ENCODE results near the gene SRSF2. TPM values are rescaled to one million over a fixed set of nuclear protein-coding genes. Genes with fewer than 3 reads are reported as not detected.
"Not testable (repeated sequence)": the region's sequence is repeated elsewhere in the genome, so short reads cannot be mapped to it uniquely, and the experiment has no call there.

SRSF2 gene
- total RNA-seq, 2 experiments from 2014 or later, result 376 to 384 TPM

GRCh38 chr17:76751416-76751993 is 14.4 kb upstream of the SRSF2 start:
- H3K4me3 Mint-ChIP-seq, result peak overlapping the region; percentile 87
- peak overlapping the region; percentile 97 for H3K27ac Mint-ChIP-seq
- no peak for DNase-seq
- no peaks in the 10 kb centered on the region for H3K9me3 Mint-ChIP-seq
- no peaks in the 10 kb centered on the region for H3K27me3 Mint-ChIP-seq
- peaks cover 20% of the 10 kb centered on the region for H3K36me3 Mint-ChIP-seq
- H3K4me1 Mint-ChIP-seq, result peaks cover 24% of the 10 kb centered on the region
- ATAC-seq (ENCODE audit: low read depth), result no peak
- POLR2A ChIA-PET, result interaction anchor here (0.9 to 2.5 kb wide), 5 partner anchors 14 to 24 kb away, joined by 3 to 47 read pairs (median 11); partner anchors contain the start of genes MFSD11 and SRSF2

GRCh38 chr17:76748657-76749056 is 11.5 kb upstream of the SRSF2 start:
- POLR2A ChIA-PET, result interaction anchor here (0.6 to 3.5 kb wide), 3 partner anchors 10 to 979 kb away, joined by 3 to 17 read pairs (median 4); partner anchors contain the start of gene MFSD11
- H3K9me3 Mint-ChIP-seq, result no peaks in the 10 kb centered on the region
- H3K36me3 Mint-ChIP-seq, result peaks cover 27% of the 10 kb centered on the region
- no peak for ATAC-seq (ENCODE audit: low read depth)
- no peak for DNase-seq
- peaks cover 26% of the 10 kb centered on the region for H3K4me1 Mint-ChIP-seq
- H3K27ac Mint-ChIP-seq, result no peak overlapping the region
- H3K27me3 Mint-ChIP-seq, result no peaks in the 10 kb centered on the region
- no peak overlapping the region for H3K4me3 Mint-ChIP-seq

GRCh38 chr17:76747716-76748363 is 10.7 kb upstream of the SRSF2 start:
- H3K4me3 Mint-ChIP-seq, result no peak overlapping the region
- POLR2A ChIA-PET, result interaction anchor here (0.9 to 3.5 kb wide), 3 partner anchors 10 to 19 kb away, joined by 3 to 17 read pairs (median 4); partner anchors contain the start of gene MFSD11
- no peak overlapping the region for H3K27ac Mint-ChIP-seq
- ATAC-seq (ENCODE audit: low read depth), result no peak
- H3K27me3 Mint-ChIP-seq, result no peaks in the 10 kb centered on the region
- no peak for DNase-seq
- H3K9me3 Mint-ChIP-seq, result no peaks in the 10 kb centered on the region
- H3K36me3 Mint-ChIP-seq, result peaks cover 27% of the 10 kb centered on the region
- H3K4me1 Mint-ChIP-seq, result peaks cover 19% of the 10 kb centered on the region

- peaks cover 32% of the 10 kb centered on the region for H3K36me3 Mint-ChIP-seq
- not testable (repeated sequence) for ATAC-seq (ENCODE audit: low read depth)
- POLR2A ChIA-PET, result interaction anchor here (1.1 kb wide), 1 partner anchor 20 kb away, joined by 4 read pairs; the partner anchor contains the start of gene JMJD6
These were observed 8.7 kb upstream of the SRSF2 start for GRCh38 chr17:76745785-76746184.

GRCh38 chr17:76744747-76745146 is 7.6 kb upstream of the SRSF2 start:
- no peak overlapping the region for H3K4me3 Mint-ChIP-seq
- ATAC-seq (ENCODE audit: low read depth), result no peak
- POLR2A ChIA-PET, result no interaction called here

More at GRCh38 chr17:76745785-76746184, 8.7 kb upstream of the SRSF2 start:
- peaks cover 20% of the 10 kb centered on the region for H3K4me1 Mint-ChIP-seq
- DNase-seq, H3K27me3 Mint-ChIP-seq, H3K27ac Mint-ChIP-seq, H3K9me3 Mint-ChIP-seq, H3K4me3 Mint-ChIP-seq: not testable (repeated sequence)

GRCh38 chr17:76742958-76743357 is 5.8 kb upstream of the SRSF2 start:
- Mint-ChIP-seq H3K27ac (no peak overlapping the region), H3K9me3 (no peaks in the 10 kb centered on the region), H3K4me1 (peaks cover 28% of the 10 kb centered on the region), H3K36me3 (peaks cover 19% of the 10 kb centered on the region), H3K27me3 (no peaks in the 10 kb centered on the region), H3K4me3 (no peak overlapping the region)
- DNase-seq (no peak), ATAC-seq (ENCODE audit: low read depth) (no peak)
- POLR2A ChIA-PET, result interaction anchor here (1.2 kb wide), 1 partner anchor 15 kb away, joined by 5 read pairs; no protein-coding TSS in a partner anchor

More at GRCh38 chr17:76744747-76745146, 7.6 kb upstream of the SRSF2 start:
- H3K27me3 Mint-ChIP-seq, result no peaks in the 10 kb centered on the region
- DNase-seq, result no peak
- H3K4me1 Mint-ChIP-seq, result peaks cover 18% of the 10 kb centered on the region
- H3K36me3 Mint-ChIP-seq, result peaks cover 29% of the 10 kb centered on the region
- H3K27ac Mint-ChIP-seq, result no peak overlapping the region
- H3K9me3 Mint-ChIP-seq, result no peaks in the 10 kb centered on the region

GRCh38 chr17:76740329-76741118 is 3.4 kb upstream of the SRSF2 start:
- POLR2A ChIA-PET, result interaction anchor here (0.8 kb wide), 1 partner anchor 27 kb away, joined by 4 read pairs; no protein-coding TSS in a partner anchor
- H3K27me3 Mint-ChIP-seq, result no peaks in the 10 kb centered on the region
- no peaks in the 10 kb centered on the region for H3K9me3 Mint-ChIP-seq
- no peak overlapping the region for H3K4me3 Mint-ChIP-seq
- no peak for ATAC-seq (ENCODE audit: low read depth)
- no peak overlapping the region for H3K27ac Mint-ChIP-seq
- peaks cover 25% of the 10 kb centered on the region for H3K4me1 Mint-ChIP-seq
- peaks cover 21% of the 10 kb centered on the region for H3K36me3 Mint-ChIP-seq
- no peak for DNase-seq

- peaks cover 24% of the 10 kb centered on the region for H3K4me1 Mint-ChIP-seq
- POLR2A ChIA-PET, result interaction anchor here (1.4 to 5.2 kb wide), 4 partner anchors 9 to 26 kb away, joined by 4 to 100 read pairs (median 32); partner anchors contain the start of genes JMJD6 and METTL23
- not testable (repeated sequence) for H3K27ac Mint-ChIP-seq; H3K27me3 Mint-ChIP-seq; ATAC-seq (ENCODE audit: low read depth); DNase-seq; H3K4me3 Mint-ChIP-seq; H3K9me3 Mint-ChIP-seq
- H3K36me3 Mint-ChIP-seq, result peaks cover 24% of the 10 kb centered on the region
These were observed 2.5 kb upstream of the SRSF2 start for GRCh38 chr17:76739568-76740115.

GRCh38 chr17:76738468-76738850 is 1.3 kb upstream of the SRSF2 start:
- peak overlapping the region; percentile 99 for H3K27ac Mint-ChIP-seq
- H3K4me1 Mint-ChIP-seq, result peaks cover 33% of the 10 kb centered on the region
- no peak for ATAC-seq (ENCODE audit: low read depth)
- POLR2A ChIA-PET, result interaction anchor here (0.7 to 5.2 kb wide), 10 partner anchors 11 to 402 kb away, joined by 3 to 100 read pairs (median 12); partner anchors contain the start of genes JMJD6, METTL23 and SEC14L1
- H3K36me3 Mint-ChIP-seq, result peaks cover 34% of the 10 kb centered on the region
- no peaks in the 10 kb centered on the region for H3K27me3 Mint-ChIP-seq
- H3K4me3 Mint-ChIP-seq, result peak overlapping the region; percentile 96
- DNase-seq, result no peak
- no peaks in the 10 kb centered on the region for H3K9me3 Mint-ChIP-seq

GRCh38 chr17:76737676-76738467 is 741 bp upstream of the SRSF2 start, which contains the start of gene MFSD11:
Gene MFSD11 (plus strand): TSS chr17:76738119. CDS start chr17:76738353, 234 bp downstream.
- POLR2A ChIA-PET, result interaction anchor here (0.5 to 5.2 kb wide), 17 partner anchors 11 to 1616 kb away, joined by 3 to 100 read pairs (median 4); partner anchors contain the start of genes JMJD6, METTL23 and SEC14L1

GRCh38 chr17:76736349-76737081 is 616 bp downstream of the SRSF2 start:
- ATAC-seq (ENCODE audit: low read depth) (peak; percentile 8), DNase-seq (peak; percentile 79)
- POLR2A ChIA-PET, result interaction anchor here (0.5 to 5.2 kb wide), 14 partner anchors 10 to 1579 kb away, joined by 3 to 100 read pairs (median 4); partner anchors contain the start of genes JMJD6 and METTL23
- peaks cover 41% of the 10 kb centered on the region for H3K4me1 Mint-ChIP-seq
- H3K4me3 Mint-ChIP-seq, result peak overlapping the region; percentile 99
- peak overlapping the region; percentile 99 for H3K27ac Mint-ChIP-seq
- no peaks in the 10 kb centered on the region for H3K9me3 Mint-ChIP-seq
- no peaks in the 10 kb centered on the region for H3K27me3 Mint-ChIP-seq
- peaks cover 40% of the 10 kb centered on the region for H3K36me3 Mint-ChIP-seq

More at GRCh38 chr17:76737676-76738467, 741 bp upstream of the SRSF2 start, which contains the start of gene MFSD11:
- H3K9me3 Mint-ChIP-seq, result no peaks in the 10 kb centered on the region
- peak within 1 kb of the TSS; percentile 96 for H3K4me3 Mint-ChIP-seq
- peak; percentile 96 for DNase-seq
- peak within 1 kb of the TSS; percentile 99 for H3K27ac Mint-ChIP-seq
- peaks cover 38% of the 10 kb centered on the region for H3K36me3 Mint-ChIP-seq
- H3K27me3 Mint-ChIP-seq, result no peaks in the 10 kb centered on the region
- peaks cover 37% of the 10 kb centered on the region for H3K4me1 Mint-ChIP-seq
- ATAC-seq (ENCODE audit: low read depth), result peak; percentile 51

All from activated naive CD8-positive, alpha-beta T cell treated with anti-CD3 and anti-CD28 coated beads, Interleukin-2, amount 10 ng/mL, durations not matched to agents 7 days and 5 days (primary cell).